SW480 (cell line): Measurements from ENCODE around the gene TCERG1L.

Experiments
- DNase-seq: peaks from one replicate; pipeline ENCODE4 v3.0.0-alpha.2; 2016; ENCODE audit warnings: low spot score

The TCERG1L gene

GRCh38 chr10:131270461-131271190 is 40.9 kb downstream of the TCERG1L start:
- no peak for DNase-seq

DNA sequence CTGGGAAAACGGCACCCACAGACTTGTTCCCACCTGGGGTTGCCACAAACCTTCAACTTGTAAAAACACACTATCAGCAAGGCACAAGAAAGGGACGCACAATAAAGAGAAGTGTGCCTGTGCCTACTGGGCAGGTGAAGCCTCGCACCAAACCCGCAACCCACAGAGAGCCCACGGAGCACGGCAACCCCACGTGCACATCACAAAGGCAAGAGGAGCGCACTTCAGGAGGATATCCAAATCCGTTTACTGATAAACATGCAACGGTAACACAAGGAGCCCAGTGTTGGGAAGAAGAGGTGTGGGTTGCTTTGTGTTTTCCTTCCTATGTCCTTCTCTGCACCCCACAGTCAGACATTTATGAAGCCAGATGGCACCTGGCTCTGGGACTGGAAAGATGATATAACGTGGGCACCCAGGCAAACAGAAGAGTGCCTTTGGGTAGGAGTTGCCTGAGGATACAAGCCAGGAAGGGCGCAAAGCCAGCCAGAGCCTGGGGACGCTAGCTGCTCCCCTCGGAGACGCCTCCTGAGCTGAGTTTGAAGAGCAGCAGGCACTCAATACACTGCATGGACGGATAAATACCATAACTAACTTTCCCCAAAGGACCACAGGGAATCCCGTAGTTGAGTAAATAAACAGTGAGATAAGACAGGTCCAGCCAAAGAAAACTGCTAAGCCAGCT is 41.6 kb downstream of the TCERG1L start:
- DNase-seq: no peak

GRCh38 chr10:131267814-131268095 is 43.8 kb downstream of the TCERG1L start:
- no peak for DNase-seq

GRCh38 chr10:131266936-131267813 is 44.3 kb downstream of the TCERG1L start:
- DNase-seq: no peak

- no peak for DNase-seq
Measured at GRCh38 chr10:131264110-131264788, 47.3 kb downstream of the TCERG1L start.

DNA sequence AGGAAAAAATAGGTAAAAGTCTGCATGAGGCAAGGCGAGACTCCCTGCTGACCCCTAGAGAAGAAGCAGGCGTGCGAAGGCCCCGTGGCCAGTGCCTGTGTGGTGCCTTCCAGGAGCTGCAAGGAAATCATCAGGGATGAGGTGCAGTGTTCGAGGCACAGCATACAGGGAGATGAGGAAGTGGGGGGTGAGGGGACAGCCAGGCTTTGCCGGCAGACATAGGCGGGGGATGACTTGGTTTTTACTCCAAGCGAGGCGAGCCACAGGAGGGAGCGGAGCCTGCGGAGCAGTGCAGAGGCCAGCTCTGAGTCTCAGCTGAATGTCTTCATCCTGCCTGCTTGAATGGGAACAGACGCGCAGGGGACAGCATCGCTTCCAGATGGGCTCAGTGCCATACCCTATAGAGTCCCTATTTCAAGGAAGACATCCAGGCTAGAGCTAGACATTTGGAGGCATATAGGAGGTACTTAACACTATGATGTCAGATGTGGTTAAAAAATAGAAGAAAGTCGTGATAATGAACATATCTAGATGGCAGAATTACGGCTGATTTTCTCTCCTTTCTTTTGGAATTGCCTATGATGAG is 49.5 kb downstream of the TCERG1L start:
- DNase-seq: no peak

GRCh38 chr10:131260452-131261211 is 50.9 kb downstream of the TCERG1L start:
- DNase-seq: no peak

DNA sequence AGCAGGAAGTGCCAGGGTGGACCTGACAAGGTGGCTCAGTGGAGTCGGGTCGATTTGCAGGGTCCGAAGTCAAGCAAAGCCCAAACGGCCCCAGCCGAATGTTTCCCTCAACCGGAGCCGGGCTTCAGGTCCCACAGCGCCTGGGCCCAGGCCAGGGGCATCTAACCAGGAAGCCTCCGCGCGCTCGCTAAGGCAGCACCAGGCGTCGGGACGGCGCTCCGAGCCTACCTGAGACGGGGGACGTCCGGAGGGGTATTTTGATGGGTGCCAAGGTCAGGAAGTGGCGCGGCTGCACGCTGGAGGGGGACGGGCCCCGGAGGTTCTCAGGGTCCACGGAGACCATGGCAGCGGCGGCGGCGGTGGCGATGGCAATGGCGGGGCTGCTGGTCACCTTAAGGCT is 51.5 kb downstream of the TCERG1L start:
- no peak for DNase-seq

GRCh38 chr10:131259535-131259934 is 52.0 kb downstream of the TCERG1L start:
- no peak for DNase-seq

DNA sequence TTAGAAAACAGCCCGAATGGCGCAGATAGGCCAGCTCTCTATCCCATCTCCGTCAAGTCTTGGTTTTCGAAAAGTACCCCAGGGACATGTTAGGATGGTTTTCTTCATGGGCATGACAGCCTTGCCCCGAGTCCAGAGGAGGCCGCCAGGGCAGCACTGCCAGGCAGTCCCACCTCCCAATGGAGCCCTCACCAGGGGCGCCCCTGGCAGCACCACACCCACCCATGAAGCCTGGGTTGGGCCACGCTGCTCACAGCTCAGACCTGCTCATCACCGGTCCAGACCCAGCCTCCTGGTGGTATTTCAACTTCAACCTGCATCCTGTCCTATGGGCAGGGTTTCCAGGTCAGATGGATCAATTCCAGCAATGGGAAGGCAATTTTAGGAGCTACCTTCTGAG is 53.3 kb downstream of the TCERG1L start:
- DNase-seq: no peak

DNA sequence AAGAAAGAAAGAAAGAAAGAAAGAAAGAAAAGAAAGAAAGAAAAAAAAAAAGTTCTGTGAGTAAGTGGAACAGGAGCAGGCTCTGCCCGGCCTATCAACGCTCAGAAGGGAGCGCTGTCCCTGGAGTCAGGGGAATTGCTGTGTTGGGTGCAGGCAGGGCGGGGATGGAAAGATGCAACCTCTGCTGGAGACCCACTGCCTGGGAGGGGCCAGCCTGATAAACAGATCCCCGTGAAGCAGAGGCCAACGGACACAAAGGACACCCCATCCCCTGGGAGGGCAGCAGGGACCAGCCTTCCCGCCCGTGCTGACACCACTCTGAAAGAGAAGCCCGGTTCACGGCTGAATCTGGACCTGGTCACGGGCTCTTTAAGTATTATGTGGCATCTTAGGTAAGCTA is 54.5 kb downstream of the TCERG1L start:
- DNase-seq: no peak

GRCh38 chr10:131254859-131255252 is 56.7 kb downstream of the TCERG1L start:
- DNase-seq: no peak

DNA sequence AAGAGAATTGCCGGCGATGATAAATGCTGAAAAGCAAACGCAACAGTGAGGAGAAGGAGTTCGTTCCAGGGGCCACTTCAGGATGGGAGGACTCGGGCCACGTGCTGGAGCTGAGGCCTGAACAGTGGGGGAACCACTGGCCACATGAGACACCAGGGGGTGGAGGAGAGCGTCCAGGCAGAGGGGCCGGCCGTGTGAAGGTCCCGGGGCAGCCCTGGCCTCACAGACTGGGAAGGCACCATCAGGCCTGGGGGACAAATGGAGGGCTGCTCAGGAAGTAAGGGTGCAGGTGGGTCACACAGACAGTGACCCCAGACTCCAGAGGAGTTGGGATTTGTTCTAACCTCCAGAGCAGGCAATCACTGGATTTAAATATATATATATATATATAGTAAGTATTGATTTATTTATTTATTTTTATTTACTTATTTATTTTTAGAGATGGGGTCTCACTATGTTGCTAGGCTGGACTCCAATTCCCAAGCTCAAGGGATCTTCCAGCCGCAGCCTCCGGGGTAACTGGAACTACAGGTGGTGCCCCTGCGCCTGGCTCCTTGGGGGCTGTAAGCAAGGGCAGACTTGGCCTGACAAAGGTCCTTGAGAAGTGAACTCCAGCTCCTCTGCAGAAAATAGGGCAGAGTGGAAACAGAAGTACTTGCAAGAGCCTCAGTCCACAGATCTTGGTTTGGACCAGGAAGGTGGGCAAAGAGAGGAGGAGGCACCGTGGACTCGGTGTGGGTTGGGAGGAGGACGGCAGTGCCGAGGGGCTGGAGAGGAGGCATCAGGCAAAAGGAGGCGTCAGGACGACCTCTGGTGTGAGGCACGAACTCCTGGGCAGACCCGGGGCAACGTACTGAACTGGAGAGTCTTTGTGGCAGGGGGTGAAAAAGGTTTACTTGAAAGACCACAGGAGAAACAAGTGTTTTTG is 57.3 kb downstream of the TCERG1L start:
- no peak for DNase-seq

DNA sequence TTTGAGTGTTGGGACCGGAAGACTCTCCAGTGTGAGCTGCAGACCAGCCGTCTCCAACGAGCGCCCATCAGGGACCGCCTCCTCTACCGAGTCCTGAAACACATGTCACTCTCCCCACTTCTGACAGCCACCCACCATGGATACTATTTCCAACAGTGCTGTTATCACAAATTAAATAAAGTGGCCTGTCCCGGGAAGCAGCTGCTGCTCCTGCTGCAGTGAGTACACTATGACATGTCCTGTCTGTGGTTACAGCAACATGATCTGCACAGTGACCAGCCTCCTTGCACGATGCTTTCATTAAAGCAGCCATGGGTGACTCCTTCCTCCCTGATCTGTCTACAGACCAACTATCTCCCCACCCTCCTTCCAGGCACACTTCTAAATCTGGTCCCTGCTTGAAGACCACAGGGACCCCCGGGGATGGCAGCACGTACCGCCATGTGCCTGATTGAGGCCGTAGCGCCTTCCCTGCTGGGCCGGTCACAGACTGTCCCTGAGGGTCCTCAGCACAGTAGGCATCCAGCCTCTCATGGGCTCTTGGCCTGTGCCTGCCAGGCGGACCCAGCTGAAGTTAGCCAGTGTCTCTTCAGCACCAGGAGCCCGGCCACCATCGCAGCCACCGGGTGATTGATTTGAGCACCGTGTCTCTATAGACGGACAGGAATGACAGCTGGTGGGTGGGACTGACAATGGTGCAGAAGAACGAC is 58.8 kb downstream of the TCERG1L start:
- no peak for DNase-seq

DNA sequence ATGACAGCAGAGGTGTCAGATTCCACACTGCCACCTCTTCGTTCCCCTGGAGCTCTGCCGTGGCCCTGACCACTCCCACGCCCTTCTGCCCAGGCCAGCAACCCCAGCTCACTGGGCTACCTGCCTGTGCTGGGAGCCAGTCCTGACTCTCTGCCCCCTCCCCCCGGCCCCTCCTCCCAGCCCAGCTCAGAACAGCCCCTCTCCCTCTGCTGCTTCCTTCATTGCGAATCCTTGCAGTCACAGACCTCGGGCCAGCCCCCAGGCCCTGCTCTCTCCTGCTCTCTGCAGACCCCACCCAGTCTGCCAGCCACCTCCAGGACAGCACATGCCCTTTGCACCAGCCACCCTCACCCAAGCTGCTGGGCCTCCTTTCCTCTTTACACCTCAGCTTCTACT is 60.4 kb downstream of the TCERG1L start:
- no peak for DNase-seq

DNA sequence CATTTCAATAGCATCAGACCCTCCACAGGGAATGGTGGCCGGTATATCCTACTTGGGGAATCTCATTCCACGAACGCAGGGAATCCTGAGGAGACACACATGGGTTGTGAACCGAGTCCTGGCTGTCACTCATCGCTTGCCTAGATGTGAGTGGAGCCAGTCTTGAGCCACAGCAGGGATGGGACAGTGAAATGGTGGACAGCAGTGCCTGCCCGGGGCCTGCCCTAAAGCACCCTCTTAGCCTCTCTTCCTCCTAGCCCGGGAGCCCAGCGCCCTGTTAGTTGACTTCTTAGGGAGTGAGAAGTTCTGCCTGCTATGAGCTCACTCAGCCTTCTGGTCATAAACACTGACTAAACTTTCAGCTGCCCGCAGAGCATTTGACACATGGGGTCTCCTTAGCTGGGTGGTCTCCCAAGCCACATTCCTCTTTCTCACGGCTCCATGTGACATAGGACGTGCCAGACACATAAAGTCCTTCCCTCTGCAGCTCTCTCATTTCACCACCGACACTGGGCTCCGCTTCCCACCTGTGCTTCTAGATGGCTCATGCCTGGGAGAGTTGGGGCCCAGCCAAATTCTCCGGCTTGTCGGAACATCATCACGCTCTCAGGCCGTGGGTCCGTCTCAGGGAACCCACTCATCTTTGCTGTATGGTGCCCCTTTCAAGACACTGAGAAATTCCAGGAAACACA is 60.9 kb downstream of the TCERG1L start:
- no peak for DNase-seq

DNA sequence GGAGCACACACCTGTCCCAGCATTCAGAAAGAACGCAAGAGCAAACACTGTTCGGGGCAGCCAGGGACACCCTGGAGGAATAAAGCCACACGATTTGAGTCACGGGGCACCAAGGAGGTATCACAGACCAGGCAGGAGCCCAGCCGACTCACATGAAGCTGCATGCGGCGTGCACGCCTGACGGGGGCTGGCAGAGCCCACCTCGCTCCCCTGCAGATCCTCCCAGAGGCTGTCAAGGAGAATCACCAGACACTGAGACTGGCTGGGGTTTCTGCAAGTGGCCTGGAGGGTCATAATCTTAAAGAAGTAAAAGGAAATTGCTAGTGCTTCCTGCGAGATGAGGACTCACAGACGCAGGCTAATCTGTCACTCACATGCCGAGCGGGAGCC is 61.6 kb downstream of the TCERG1L start:
- no peak for DNase-seq

DNA sequence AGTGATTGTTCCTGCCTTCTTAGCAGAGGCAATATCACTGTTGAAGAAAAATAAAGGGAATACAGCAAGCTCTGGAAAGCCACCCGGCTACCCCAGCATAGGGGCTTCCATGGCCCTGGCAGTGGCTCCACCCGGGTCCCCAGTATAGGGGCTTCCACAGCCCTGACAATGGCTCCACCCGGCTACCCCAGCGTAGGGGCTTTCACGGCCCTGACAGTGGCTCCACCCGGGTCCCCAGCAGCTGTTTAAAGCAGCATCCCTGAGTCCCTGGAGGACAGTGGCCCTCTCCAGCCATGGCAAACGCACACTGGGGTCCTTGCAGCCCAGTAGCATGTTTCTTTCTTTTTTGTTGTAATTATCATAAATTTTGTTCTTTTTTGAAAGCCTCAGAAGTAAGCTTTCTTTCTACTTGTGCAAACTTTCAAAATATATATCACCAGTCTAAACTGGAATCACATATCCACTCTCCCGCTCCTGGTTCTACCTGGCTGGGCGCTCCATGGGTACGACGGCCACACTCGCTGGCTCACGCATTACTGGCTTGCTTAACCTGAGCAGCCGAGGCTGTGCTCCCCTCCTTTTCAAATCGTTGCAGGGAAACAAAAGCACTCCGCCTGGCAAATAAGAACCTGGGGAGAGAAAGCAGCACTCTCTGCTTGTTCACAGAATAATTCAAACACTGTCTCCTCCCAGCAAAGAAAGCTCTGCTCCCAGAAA is 62.1 kb downstream of the TCERG1L start:
- DNase-seq: no peak
